Measurements from ENCODE around the gene GDF15.

DNA sequence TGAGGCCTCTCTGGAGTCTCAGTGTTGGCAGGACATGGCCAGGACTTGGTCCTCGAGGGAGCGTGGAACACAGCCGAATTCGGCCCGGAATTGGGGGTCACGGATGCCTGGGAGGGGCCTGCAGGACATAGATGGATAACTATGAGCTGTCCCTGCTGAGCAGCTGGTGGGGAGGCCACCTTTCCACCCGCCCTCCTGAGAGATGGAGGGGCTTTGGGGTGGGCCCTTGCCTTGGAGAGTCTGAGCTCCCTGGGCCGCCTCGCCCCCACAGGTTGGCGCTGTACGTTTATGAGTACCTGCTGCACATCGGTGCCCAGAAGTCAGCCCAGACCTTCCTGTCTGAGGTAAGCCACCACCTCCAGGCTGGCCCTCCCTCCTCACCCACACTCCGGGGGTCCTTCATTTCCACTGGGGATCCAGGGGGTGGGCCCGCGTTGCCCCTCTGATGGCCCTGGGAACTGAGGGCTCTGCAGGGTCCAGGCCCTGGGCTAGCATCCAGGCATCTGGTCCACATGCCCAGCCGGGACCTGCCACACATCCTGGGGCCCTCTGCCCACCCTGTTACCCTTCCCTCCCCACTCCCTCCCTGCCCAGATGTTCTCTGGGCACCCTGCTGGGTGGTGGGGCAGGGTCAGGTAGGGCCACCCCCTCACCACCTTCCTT, 41.3 kb downstream of the GDF15 start:
- TF ChIP-seq, protein P1, sequence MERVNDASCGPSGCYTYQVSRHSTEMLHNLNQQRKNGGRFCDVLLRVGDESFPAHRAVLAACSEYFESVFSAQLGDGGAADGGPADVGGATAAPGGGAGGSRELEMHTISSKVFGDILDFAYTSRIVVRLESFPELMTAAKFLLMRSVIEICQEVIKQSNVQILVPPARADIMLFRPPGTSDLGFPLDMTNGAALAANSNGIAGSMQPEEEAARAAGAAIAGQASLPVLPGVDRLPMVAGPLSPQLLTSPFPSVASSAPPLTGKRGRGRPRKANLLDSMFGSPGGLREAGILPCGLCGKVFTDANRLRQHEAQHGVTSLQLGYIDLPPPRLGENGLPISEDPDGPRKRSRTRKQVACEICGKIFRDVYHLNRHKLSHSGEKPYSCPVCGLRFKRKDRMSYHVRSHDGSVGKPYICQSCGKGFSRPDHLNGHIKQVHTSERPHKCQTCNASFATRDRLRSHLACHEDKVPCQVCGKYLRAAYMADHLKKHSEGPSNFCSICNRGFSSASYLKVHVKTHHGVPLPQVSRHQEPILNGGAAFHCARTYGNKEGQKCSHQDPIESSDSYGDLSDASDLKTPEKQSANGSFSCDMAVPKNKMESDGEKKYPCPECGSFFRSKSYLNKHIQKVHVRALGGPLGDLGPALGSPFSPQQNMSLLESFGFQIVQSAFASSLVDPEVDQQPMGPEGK (CRISPR knock-in tag; IDR thresholded peaks at IDR 0.05; ENCODE audit: borderline replicate concordance), result no peak
- TF ChIP-seq ZFP3 (CRISPR knock-in tag; IDR thresholded peaks at IDR 0.05) (no peak), TCF4 (CRISPR knock-in tag; IDR thresholded peaks at IDR 0.05; ENCODE audit: borderline replicate concordance) (no peak), RARB (CRISPR knock-in tag; IDR thresholded peaks at IDR 0.05) (no peak), CSDC2 (CRISPR knock-in tag; IDR thresholded peaks at IDR 0.05) (no peak), TOX (CRISPR knock-in tag; IDR thresholded peaks at IDR 0.05; ENCODE audit: borderline replicate concordance) (no peak), ARNTL (CRISPR knock-in tag; IDR thresholded peaks at IDR 0.05; ENCODE audit: borderline replicate concordance, low read depth) (no peak), PPARA (CRISPR knock-in tag; IDR thresholded peaks at IDR 0.05; ENCODE audit: borderline replicate concordance) (no peak), ZFP30 (CRISPR knock-in tag; IDR thresholded peaks at IDR 0.05) (no peak), ZNF70 (CRISPR knock-in tag; IDR thresholded peaks at IDR 0.05) (no peak), GLIS3 (CRISPR knock-in tag; IDR thresholded peaks at IDR 0.05) (no peak), ISL1 (CRISPR knock-in tag; IDR thresholded peaks at IDR 0.05) (no peak)
- TF ChIP-seq, protein P2, sequence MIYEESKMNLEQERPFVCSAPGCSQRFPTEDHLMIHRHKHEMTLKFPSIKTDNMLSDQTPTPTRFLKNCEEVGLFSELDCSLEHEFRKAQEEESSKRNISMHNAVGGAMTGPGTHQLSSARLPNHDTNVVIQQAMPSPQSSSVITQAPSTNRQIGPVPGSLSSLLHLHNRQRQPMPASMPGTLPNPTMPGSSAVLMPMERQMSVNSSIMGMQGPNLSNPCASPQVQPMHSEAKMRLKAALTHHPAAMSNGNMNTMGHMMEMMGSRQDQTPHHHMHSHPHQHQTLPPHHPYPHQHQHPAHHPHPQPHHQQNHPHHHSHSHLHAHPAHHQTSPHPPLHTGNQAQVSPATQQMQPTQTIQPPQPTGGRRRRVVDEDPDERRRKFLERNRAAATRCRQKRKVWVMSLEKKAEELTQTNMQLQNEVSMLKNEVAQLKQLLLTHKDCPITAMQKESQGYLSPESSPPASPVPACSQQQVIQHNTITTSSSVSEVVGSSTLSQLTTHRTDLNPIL (CRISPR knock-in tag; IDR thresholded peaks at IDR 0.05; ENCODE audit: low read depth), result no peak
- TF ChIP-seq, protein P3, sequence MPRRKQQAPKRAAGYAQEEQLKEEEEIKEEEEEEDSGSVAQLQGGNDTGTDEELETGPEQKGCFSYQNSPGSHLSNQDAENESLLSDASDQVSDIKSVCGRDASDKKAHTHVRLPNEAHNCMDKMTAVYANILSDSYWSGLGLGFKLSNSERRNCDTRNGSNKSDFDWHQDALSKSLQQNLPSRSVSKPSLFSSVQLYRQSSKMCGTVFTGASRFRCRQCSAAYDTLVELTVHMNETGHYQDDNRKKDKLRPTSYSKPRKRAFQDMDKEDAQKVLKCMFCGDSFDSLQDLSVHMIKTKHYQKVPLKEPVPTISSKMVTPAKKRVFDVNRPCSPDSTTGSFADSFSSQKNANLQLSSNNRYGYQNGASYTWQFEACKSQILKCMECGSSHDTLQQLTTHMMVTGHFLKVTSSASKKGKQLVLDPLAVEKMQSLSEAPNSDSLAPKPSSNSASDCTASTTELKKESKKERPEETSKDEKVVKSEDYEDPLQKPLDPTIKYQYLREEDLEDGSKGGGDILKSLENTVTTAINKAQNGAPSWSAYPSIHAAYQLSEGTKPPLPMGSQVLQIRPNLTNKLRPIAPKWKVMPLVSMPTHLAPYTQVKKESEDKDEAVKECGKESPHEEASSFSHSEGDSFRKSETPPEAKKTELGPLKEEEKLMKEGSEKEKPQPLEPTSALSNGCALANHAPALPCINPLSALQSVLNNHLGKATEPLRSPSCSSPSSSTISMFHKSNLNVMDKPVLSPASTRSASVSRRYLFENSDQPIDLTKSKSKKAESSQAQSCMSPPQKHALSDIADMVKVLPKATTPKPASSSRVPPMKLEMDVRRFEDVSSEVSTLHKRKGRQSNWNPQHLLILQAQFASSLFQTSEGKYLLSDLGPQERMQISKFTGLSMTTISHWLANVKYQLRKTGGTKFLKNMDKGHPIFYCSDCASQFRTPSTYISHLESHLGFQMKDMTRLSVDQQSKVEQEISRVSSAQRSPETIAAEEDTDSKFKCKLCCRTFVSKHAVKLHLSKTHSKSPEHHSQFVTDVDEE (CRISPR knock-in tag; IDR thresholded peaks at IDR 0.05), result no peak

All from SK-N-SH treated with all-trans-retinoic acid at 6 μM for 48 hours (cell line).